CD14-positive monocyte (primary cell): ENCODE data around the gene FAM227B. TPM values are rescaled to one million over a fixed set of nuclear protein-coding genes. Genes with fewer than 3 reads are reported as not detected.

Experiments used
- DNase-seq, 3 donors: peaks; one replicate each; pipeline ENCODE4 v3.0.0-alpha.2; 2011 to 2022
- H2AFZ ChIP-seq: 2 replicates; pipeline ENCODE4 v1.6.0; 2012; ENCODE audit warnings: mild to moderate bottlenecking, low read depth, low read length, inconsistent platforms; ENCODE audit not compliant: insufficient read depth, poor library complexity, severe bottlenecking
- H3K27ac ChIP-seq, 2 donors: 1 replicate in 1 of 2; 2 replicates in 1 of 2; pipeline ENCODE4 v1.5.1; 2012 to 2013; ENCODE audit warnings: low read length in 2 of 2, control low read depth in 1 of 2, inconsistent platforms in 1 of 2, low read depth in 1 of 2, mild to moderate bottlenecking in 1 of 2
- H3K27me3 ChIP-seq, 2 donors: one replicate each; pipeline versions ENCODE4 v1.6.0 to v1.6.1; 2011 to 2013; ENCODE audit warnings: low read length in 2 of 2; ENCODE audit not compliant: control insufficient read depth in 2 of 2, insufficient read depth in 2 of 2
- H3K36me3 ChIP-seq, 2 donors: replicated peaks in 1 of 2; 1 replicate in 1 of 2; 2 replicates in 1 of 2; pipeline versions ENCODE4 v1.5.1 to v1.6.1; 2012 to 2013; ENCODE audit warnings: low read length in 2 of 2, control low read depth in 1 of 2, inconsistent platforms in 1 of 2, mild to moderate bottlenecking in 1 of 2; ENCODE audit not compliant: insufficient read depth in 2 of 2, control insufficient read depth in 1 of 2
- H3K4me1 ChIP-seq, 2 donors: 1 replicate in 1 of 2; 2 replicates in 1 of 2; pipeline versions ENCODE4 v1.5.1 to v1.6.1; 2012 to 2013; ENCODE audit warnings: low read length in 2 of 2, control low read depth in 1 of 2, inconsistent platforms in 1 of 2, mild to moderate bottlenecking in 1 of 2, moderate library complexity in 1 of 2; ENCODE audit not compliant: insufficient read depth in 2 of 2, control insufficient read depth in 1 of 2
- H3K4me2 ChIP-seq: replicated peaks from 2 replicates; pipeline ENCODE3; 2012; ENCODE audit warnings: low read length, moderate library complexity, mild to moderate bottlenecking; ENCODE audit not compliant: poor library complexity, severe bottlenecking; ENCODE audit errors: extremely low read depth
- H3K4me3 ChIP-seq, 3 experiments: fragments of 200-600 bp in 1 of 3; sonication (generic) in 1 of 3; replicated peaks in 1 of 3; 1 replicate in 2 of 3; 2 replicates in 1 of 3; pipeline ENCODE4 v1.5.1; 2011 to 2013; ENCODE audit warnings: low read length in 3 of 3, mild to moderate bottlenecking in 3 of 3, control low read depth in 2 of 3, low read depth in 2 of 3, inconsistent platforms in 1 of 3, moderate library complexity in 1 of 3
- H3K79me2 ChIP-seq: 2 replicates; pipeline ENCODE4 v1.6.0; 2012; ENCODE audit warnings: mild to moderate bottlenecking, control low read depth, inconsistent platforms, low read length, moderate library complexity; ENCODE audit not compliant: insufficient read depth
- H3K9ac ChIP-seq: 2 replicates; pipeline ENCODE4 v1.6.0; 2017; ENCODE audit warnings: low read length, mild to moderate bottlenecking; ENCODE audit not compliant: insufficient read depth, poor library complexity, severe bottlenecking
- H3K9me3 ChIP-seq, 2 donors: replicated peaks in 1 of 2; 1 replicate in 1 of 2; 2 replicates in 1 of 2; pipeline versions ENCODE4 v1.5.1 to v1.6.1; 2012 to 2013; ENCODE audit warnings: low read length in 2 of 2, control low read depth in 1 of 2; ENCODE audit not compliant: control insufficient read depth in 1 of 2, insufficient read depth in 1 of 2
- H4K20me1 ChIP-seq: 2 replicates; pipeline ENCODE4 v1.6.0; 2012; ENCODE audit warnings: mild to moderate bottlenecking, low read length, control low read depth, moderate library complexity; ENCODE audit not compliant: insufficient read depth
- H3K27ac Mint-ChIP-seq, 7 donors: one replicate each; pipeline ENCODE4 v1.8.0; 2020; ENCODE audit warnings: mild to moderate bottlenecking in 7 of 7, mixed read lengths in 7 of 7, moderate library complexity in 6 of 7, inconsistent platforms in 2 of 7
- H3K27me3 Mint-ChIP-seq, 3 donors: one replicate each; pipeline ENCODE4 v1.8.0; 2021 to 2022; ENCODE audit warnings: low read depth in 3 of 3, mild to moderate bottlenecking in 3 of 3, mixed read lengths in 3 of 3, moderate library complexity in 3 of 3, inconsistent platforms in 1 of 3
- H3K36me3 Mint-ChIP-seq, 2 donors: one replicate each; pipeline ENCODE4 v1.8.0; 2020; ENCODE audit warnings: mixed read lengths in 2 of 2, inconsistent platforms in 1 of 2, mild to moderate bottlenecking in 1 of 2
- H3K4me1 Mint-ChIP-seq: one replicate; pipeline ENCODE4 v1.8.0; 2020; ENCODE audit warnings: mild to moderate bottlenecking, mixed read lengths
- H3K4me3 Mint-ChIP-seq, 2 donors: one replicate each; pipeline ENCODE4 v1.8.0; 2020; ENCODE audit warnings: mild to moderate bottlenecking in 2 of 2, mixed read lengths in 2 of 2, moderate library complexity in 1 of 2
- H3K9me3 Mint-ChIP-seq, 7 donors: one replicate each; pipeline ENCODE4 v1.8.0; 2020 to 2022; ENCODE audit warnings: mixed read lengths in 7 of 7, mild to moderate bottlenecking in 6 of 7, moderate library complexity in 6 of 7, inconsistent platforms in 2 of 7
- CTCF ChIP-seq: fragments of 200-600 bp; IDR thresholded peaks from one replicate; pipeline ENCODE4 v1.8.0; 2022; ENCODE audit warnings: antibody characterized with exemption, mild to moderate bottlenecking
- WGBS: methylation state at CpG from one replicate; pipeline ENCODE4 v1.1.5; 2013; ENCODE audit warnings: missing lambda C conversion rate; ENCODE audit not compliant: insufficient coverage; 5-methylcytosine and 5-hydroxymethylcytosine counted together
- intact Hi-C, 2 donors: fragments of 100-400 bp; cut with micrococcal nuclease; formaldehyde crosslinking; loops; one replicate each; pipeline versions ENCODE4 v1.15.0 to v1.15.1; 2023
- polyA plus RNA-seq, 3 donors: library from polyadenylated mRNA; depleted of rRNA in 1 of 3; unstranded in 2 of 3; stranded (reverse) in 1 of 3; fragments of 300-500 nt in 2 of 3; fragments of >200 nt in 1 of 3; fragmentation: Illumina TruSeq in 2 of 3; gene quantifications; 1 replicate in 2 of 3; 2 replicates in 1 of 3; pipeline ENCODE4 v1.2.3, GENCODE V29; 2012 to 2021

Gene FAM227B
- polyA plus RNA-seq, 3 donors = 0.28 to 0.72 (median 0.49) TPM

DNA sequence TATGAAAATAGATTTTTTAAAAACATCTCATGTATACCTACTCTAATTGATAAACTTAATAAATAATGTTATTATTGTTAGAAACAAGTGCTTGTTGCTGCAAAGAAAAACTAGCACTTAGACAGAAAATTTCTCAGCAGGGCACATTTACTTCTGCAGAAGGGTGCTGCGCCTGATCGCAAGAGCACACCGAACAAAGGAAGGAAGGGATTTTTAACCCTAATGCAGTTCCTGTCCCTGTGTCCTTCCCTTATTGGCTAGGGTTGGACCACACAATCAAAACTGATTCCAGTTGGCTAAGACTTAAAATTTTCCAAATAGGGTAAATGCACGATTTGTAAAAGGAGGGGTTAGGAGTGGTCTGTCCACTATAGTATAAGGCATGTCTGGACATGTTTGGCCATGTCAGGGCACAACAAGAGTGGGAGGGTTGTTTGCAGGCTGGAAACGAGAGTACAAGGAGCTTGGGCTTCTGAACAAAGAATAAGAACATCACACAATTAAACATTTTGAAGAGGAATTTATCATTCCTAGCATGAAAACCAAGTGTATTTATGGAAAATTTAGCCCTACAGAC is 4.9 kb upstream of the FAM227B start:
- Histone ChIP-seq H3K27ac (no peak overlapping the region), H3K36me3 (peaks cover 27 to 68% of the 10 kb centered on the region in 2 donors), H3K4me3 (no peak overlapping the region), H3K79me2 (peaks cover 46% of the 10 kb centered on the region), H3K27me3 (no peaks in the 10 kb centered on the region), H3K9me3 (peaks cover 6 to 19% of the 10 kb centered on the region in 2 donors), H4K20me1 (no peaks in the 10 kb centered on the region), H2AFZ (no peak overlapping the region), H3K9ac (no peak overlapping the region), H3K4me2 (no peak overlapping the region), H3K4me1 (peaks cover 14 to 21% of the 10 kb centered on the region in 2 donors)
- no peak for TF ChIP-seq CTCF
- intact Hi-C loops = loop anchor here (10.0 kb wide), 2 partner anchors 89 to 471 kb away; partner anchors contain the start of gene COPS2 (in 1 of the 2)
- H3K9me3 Mint-ChIP-seq = peaks cover 8 to 15% (median 12%) of the 10 kb centered on the region in 7 donors
- H3K4me3 Mint-ChIP-seq = no peak overlapping the region
- peaks cover 36 to 37% of the 10 kb centered on the region in 2 donors for H3K36me3 Mint-ChIP-seq
- no peak overlapping the region for H3K27ac Mint-ChIP-seq
- peaks cover 0 to 1% (median 0%) of the 10 kb centered on the region in 3 donors for H3K27me3 Mint-ChIP-seq
- peaks cover 20% of the 10 kb centered on the region for H3K4me1 Mint-ChIP-seq
- DNase-seq = no peak
- 100% methylated on average over 1 of the region's 5 CpGs for WGBS

GRCh38 chr15:49624056-49624455 is 3.4 kb upstream of the FAM227B start:
- no peak overlapping the region for H3K4me2 ChIP-seq
- no peak overlapping the region for H3K9ac ChIP-seq
- H3K27me3 ChIP-seq = no peaks in the 10 kb centered on the region
- peaks cover 30% of the 10 kb centered on the region for H3K4me1 Mint-ChIP-seq
- H3K27me3 Mint-ChIP-seq = no peaks in the 10 kb centered on the region
- peaks cover 8 to 17% (median 12%) of the 10 kb centered on the region in 7 donors for H3K9me3 Mint-ChIP-seq
- no peak overlapping the region for H2AFZ ChIP-seq
- H3K79me2 ChIP-seq = peaks cover 46% of the 10 kb centered on the region
- no peak overlapping the region for H3K27ac ChIP-seq
- peaks cover 6 to 19% of the 10 kb centered on the region in 2 donors for H3K9me3 ChIP-seq
- no peak overlapping the region for H3K4me3 Mint-ChIP-seq
- no peaks in the 10 kb centered on the region for H4K20me1 ChIP-seq
- DNase-seq = no peak
- WGBS = no CpG with 5 or more reads among the region's 2 CpGs
- TF ChIP-seq CTCF = no peak
- H3K27ac Mint-ChIP-seq = no peak overlapping the region
- peaks cover 23 to 53% of the 10 kb centered on the region in 2 donors for H3K36me3 ChIP-seq
- intact Hi-C loops = loop anchor here (10.0 kb wide), 2 partner anchors 91 to 469 kb away; partner anchors contain the start of gene COPS2 (in 1 of the 2)
- H3K36me3 Mint-ChIP-seq = peaks cover 25 to 28% of the 10 kb centered on the region in 2 donors
- H3K4me1 ChIP-seq = peaks cover 17 to 31% of the 10 kb centered on the region in 2 donors
- no peak overlapping the region for H3K4me3 ChIP-seq
